Thoracic aorta endothelial cell (primary cell): ENCODE measurements around the gene PRAMEF25. TPM values are rescaled to one million over a fixed set of nuclear protein-coding genes. Genes with fewer than 3 reads are reported as not detected.

ENCODE experiments used
- total RNA-seq: library from RNA; depleted of rRNA; stranded (reverse); fragments of >200 nt; gene quantifications from 2 replicates; pipeline ENCODE4 v1.2.3, GENCODE V29; 2012

PRAMEF25 gene
- not detected in 2 replicates for total RNA-seq

GRCh38 chr1:13070474-13070873 lies at the start of gene PRAMEF25:
PRAMEF25 (plus strand) TSS chr1:13070774; CDS start chr1:13073694, 2,920 bp downstream.

GRCh38 chr1:13056475-13056874 lies 14.1 kb upstream of the PRAMEF25 start, which contains the start of gene PRAMEF27:
PRAMEF27 (minus strand) TSS chr1:13056575; CDS start chr1:13053659, 2,916 bp downstream.

DNA sequence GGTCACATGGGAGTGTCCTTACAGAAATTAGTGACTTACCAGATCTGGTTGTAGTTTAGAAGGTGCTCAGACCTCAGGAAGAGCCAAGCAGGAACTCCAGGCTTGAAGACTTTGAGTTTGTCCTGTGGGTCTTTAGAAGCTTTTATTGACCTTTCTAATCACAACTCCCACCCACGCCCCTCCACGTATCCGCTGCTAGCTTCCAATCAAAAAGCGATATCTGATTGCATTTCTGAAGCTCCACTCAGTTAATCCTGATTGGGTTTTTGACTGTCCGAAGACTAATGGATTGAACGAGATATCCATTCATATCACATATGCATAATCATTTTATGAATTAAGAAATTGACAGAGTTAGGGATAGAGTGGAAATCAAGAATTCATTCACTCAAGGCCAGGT lies 46.2 kb downstream of the PRAMEF25 start, which contains the start of gene HNRNPCL2:
TSS of gene HNRNPCL2 (minus strand) at position 101 of the 400 bp plus-strand sequence. CDS start 454 bp downstream, outside the sequence.

Other genes starting within 250 kb of the PRAMEF25 start
- gene PRAMEF11, start 239.4 kb upstream of the PRAMEF25 start, total RNA-seq, result not detected in 2 replicates
- gene HNRNPCL1, start 222.1 kb upstream of the PRAMEF25 start, total RNA-seq, result not detected in 2 replicates
- not detected in 2 replicates for gene PRAMEF2, start 213.7 kb upstream of the PRAMEF25 start, total RNA-seq
- gene PRAMEF4, start 184.6 kb upstream of the PRAMEF25 start, total RNA-seq, result not detected in 2 replicates
- gene PRAMEF10, start 172.5 kb upstream of the PRAMEF25 start, total RNA-seq, result not detected in 2 replicates
- gene PRAMEF7, start 154.2 kb upstream of the PRAMEF25 start, total RNA-seq, result not detected in 2 replicates
- gene PRAMEF6, start 123.2 kb upstream of the PRAMEF25 start, total RNA-seq, result not detected in 2 replicates
- not detected in 2 replicates for gene PRAMEF27, start 14.2 kb upstream of the PRAMEF25 start, total RNA-seq
- not detected in 2 replicates for gene HNRNPCL3, start 10.0 kb upstream of the PRAMEF25 start, total RNA-seq
- gene HNRNPCL2, start 46.1 kb downstream of the PRAMEF25 start, total RNA-seq, result not detected in 2 replicates
- gene PRAMEF26, start 85.2 kb downstream of the PRAMEF25 start, total RNA-seq, result not detected in 2 replicates
- gene HNRNPCL4, start 94.9 kb downstream of the PRAMEF25 start, total RNA-seq, result not detected in 2 replicates
- not detected in 2 replicates for gene PRAMEF9, start 101.1 kb downstream of the PRAMEF25 start, total RNA-seq
- not detected in 2 replicates for gene PRAMEF13, start 130.6 kb downstream of the PRAMEF25 start, total RNA-seq
- gene PRAMEF18, start 155.4 kb downstream of the PRAMEF25 start, total RNA-seq, result not detected in 2 replicates
- not detected in 2 replicates for gene PRAMEF5, start 183.4 kb downstream of the PRAMEF25 start, total RNA-seq
- not detected in 2 replicates for gene PRAMEF8, start 214.4 kb downstream of the PRAMEF25 start, total RNA-seq
- gene PRAMEF33, start 232.8 kb downstream of the PRAMEF25 start, total RNA-seq, result not detected in 2 replicates
- not detected in 2 replicates for gene PRAMEF15, start 244.8 kb downstream of the PRAMEF25 start, total RNA-seq